AG09309 (cell line): ENCODE data around the gene COQ5.

Experiments used
- DNase-seq: peaks from one replicate; pipeline ENCODE4 v3.0.0-alpha.2; 2010; ENCODE audit warnings: low read depth
- H3K4me3 ChIP-seq: 2 replicates; pipeline ENCODE4 v1.5.1; 2011; ENCODE audit warnings: mild to moderate bottlenecking, low read depth, low read length, moderate library complexity; ENCODE audit not compliant: control insufficient read depth
- TF ChIP-seq, protein P1 (sequence below): IDR thresholded peaks from 2 replicates; pipeline ENCODE4 v1.5.1; 2011; ENCODE audit warnings: mild to moderate bottlenecking, low read depth, low read length, inconsistent platforms; ENCODE audit not compliant: insufficient read depth, control insufficient read depth; ENCODE audit errors: missing control alignments

COQ5 gene

GRCh38 chr12:120467439-120467838 lies 61.5 kb downstream of the COQ5 start:
- DNase-seq: no peak
- H3K4me3 ChIP-seq: no peak overlapping the region
- TF ChIP-seq, protein P1, sequence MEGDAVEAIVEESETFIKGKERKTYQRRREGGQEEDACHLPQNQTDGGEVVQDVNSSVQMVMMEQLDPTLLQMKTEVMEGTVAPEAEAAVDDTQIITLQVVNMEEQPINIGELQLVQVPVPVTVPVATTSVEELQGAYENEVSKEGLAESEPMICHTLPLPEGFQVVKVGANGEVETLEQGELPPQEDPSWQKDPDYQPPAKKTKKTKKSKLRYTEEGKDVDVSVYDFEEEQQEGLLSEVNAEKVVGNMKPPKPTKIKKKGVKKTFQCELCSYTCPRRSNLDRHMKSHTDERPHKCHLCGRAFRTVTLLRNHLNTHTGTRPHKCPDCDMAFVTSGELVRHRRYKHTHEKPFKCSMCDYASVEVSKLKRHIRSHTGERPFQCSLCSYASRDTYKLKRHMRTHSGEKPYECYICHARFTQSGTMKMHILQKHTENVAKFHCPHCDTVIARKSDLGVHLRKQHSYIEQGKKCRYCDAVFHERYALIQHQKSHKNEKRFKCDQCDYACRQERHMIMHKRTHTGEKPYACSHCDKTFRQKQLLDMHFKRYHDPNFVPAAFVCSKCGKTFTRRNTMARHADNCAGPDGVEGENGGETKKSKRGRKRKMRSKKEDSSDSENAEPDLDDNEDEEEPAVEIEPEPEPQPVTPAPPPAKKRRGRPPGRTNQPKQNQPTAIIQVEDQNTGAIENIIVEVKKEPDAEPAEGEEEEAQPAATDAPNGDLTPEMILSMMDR: no peak

DNA sequence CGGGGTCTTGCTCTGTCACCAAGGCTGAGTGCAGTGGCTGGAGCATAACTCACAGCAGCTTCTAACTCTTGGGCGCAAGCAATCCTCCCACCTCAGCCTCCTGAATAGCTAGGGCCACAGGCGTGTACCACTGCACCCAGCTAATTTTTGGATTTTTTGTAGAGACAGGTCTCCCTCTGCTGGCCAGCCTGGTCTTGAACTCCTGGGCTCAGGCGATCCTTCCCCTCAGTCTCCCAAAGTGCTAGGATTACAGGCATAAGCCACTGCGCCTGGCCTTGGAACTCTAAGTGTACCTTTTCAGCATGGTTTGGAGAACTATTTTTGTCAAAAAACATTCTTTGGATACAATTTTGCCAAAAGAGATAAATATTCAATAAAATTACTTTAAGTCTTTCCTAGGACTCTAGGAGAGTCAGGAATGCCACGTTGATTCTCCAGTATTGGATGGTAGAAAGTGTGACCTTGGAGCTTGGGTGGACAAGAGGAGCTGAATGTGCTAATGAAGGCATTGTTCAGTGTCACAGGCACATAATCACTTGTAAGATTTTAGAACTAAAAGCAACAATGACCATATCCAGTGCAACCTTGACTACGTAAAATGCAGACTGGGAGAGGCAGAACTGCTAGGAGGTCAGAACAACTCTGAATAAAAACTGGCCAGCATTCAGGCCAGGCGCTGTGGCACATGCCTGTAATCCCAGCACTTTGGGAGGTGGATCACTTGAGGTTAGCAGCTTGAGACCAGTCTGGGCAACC lies 62.2 kb downstream of the COQ5 start:
- DNase-seq: no peak
- no peak overlapping the region for H3K4me3 ChIP-seq

DNA sequence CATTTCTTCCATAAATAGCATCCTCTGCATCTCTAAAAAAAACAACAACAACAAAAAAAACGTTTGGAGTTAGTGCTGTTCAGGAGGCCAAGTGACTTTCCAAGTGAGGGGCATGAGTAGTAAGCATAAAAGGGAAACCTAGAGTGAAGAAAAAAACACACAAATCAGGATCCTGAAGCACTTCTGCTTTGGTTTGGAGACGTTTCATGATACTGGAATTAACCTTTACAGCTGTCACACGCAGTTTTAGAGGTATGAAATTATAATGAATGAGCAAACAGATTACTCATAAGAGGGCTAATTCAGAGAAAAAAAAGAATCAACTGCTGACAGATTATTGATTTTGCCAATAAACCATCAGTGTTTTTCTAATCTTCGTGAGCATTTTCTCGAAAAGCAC lies 63.2 kb downstream of the COQ5 start:
- no peak overlapping the region for H3K4me3 ChIP-seq
- TF ChIP-seq, protein P1: no peak
- DNase-seq: no peak

More for the DNA sequence above, 62.2 kb downstream of the COQ5 start:
- TF ChIP-seq, protein P1: peak; percentile 66

GRCh38 chr12:120463712-120464111 lies 65.2 kb downstream of the COQ5 start:
- H3K4me3 ChIP-seq: no peak overlapping the region
- no peak for DNase-seq
- TF ChIP-seq, protein P1: no peak

DNA sequence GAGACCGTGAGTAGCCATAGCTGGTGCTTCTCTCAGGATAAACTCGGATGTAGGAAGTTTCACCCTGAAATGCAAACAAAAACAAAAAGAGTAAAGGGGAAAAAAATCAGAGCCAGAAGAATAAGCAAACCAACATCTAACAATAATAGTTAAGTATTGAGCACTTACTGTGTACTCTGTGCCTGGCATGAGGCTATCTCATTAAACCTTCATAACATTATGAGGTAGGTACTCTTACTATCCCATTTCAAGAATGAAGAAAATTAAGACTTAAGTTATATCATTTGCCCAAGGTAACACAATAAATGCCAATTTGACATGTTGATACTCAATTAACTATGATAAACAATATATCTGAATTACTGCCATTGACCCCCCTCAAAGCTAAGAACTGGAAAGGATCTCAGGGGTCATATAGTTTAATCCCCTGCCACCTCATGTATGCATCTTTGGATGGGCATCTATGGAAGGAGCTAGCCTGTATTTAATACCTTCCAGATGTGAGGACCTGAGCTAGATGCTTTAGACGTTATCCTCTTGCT lies 66.8 kb downstream of the COQ5 start:
- no peak overlapping the region for H3K4me3 ChIP-seq
- TF ChIP-seq, protein P1: no peak
- no peak for DNase-seq

DNA sequence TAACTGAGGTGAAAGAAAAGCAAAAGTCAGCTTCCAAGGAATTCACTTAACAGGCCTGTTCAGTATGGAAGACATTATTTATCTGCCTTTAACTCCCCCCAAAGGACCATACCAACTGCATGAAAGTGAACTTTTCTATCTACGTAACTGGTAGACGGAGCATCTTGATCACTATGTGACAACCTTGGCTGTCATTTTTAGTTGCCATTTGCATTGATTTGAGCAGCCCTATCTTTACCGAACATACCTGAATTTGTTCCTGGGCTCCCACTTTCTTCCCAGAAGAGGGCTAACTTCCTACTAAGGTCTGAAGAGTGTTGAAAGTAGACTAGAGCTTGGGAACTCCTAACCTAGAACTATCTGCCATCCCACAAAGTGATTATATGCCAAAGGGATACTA lies 68.8 kb downstream of the COQ5 start:
- H3K4me3 ChIP-seq: no peak overlapping the region
- no peak for DNase-seq
- TF ChIP-seq, protein P1: no peak
